ENCODE measurements around the gene LRRC3.

The LRRC3 gene

DNA sequence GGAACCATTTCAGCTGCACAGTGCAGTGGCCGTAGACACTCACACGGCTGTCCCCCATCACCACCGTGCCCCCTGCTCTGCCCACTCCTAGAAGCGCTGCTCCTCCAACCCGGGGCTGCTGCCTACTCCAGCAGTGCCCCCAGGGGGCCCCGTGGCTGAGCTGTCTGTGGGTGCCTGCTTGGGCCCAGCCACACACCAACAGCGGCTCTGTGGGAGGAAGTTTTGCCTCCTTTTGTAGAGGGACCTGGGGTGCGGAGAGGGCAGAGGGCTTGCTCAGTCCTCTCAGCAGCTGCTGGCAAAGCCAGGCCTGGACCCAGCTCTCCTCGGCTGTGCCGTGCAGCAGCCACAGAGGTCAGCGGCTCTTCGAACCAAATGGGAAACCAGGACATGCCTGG, 11.4 kb upstream of the LRRC3 start:
- H3K27ac ChIP-seq, result no peak overlapping the region

DNA sequence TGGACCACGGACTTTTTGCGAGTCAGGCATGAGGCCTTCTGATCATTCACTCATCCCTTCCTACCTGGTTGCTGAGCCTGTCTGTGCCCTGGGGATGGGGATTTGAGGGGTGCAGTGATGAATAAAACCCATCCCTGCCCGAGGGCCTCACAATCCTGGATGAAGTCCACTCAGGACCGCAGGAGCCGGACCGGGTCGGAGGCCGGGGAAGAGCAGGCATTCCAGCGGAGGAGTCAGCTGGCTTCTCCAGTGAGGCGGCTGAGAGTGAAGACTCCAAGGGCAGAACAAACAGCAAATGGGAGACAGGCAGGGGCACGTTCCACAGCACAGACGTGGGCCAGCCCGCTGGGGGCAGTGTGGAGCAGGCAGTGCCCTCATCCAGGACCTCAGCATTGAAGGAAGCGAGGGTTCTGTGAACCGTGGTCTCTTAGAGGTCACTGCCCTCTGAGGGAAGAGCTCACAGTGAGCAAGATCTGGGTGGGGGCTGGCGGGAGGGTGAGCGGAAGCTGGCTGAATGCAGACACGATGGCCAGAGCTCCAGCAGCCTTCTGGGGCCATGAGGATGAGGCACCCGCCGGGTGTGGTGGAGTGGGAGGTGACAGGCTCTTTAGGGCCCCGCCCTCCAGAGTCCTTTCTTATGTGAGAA, 10.9 kb upstream of the LRRC3 start:
- H3K4me3 ChIP-seq (ENCODE audit: low read depth, low read length), result no peak overlapping the region
- no peak for DNase-seq
- in situ Hi-C loops (cut with HindIII; ENCODE audit: low pct_ligation_motif_present, low sequenced_read_pairs), result no loop called here
- peaks cover 6% of the 10 kb centered on the region for H3K27me3 ChIP-seq (replicated peaks)
- TF ChIP-seq, protein P1, sequence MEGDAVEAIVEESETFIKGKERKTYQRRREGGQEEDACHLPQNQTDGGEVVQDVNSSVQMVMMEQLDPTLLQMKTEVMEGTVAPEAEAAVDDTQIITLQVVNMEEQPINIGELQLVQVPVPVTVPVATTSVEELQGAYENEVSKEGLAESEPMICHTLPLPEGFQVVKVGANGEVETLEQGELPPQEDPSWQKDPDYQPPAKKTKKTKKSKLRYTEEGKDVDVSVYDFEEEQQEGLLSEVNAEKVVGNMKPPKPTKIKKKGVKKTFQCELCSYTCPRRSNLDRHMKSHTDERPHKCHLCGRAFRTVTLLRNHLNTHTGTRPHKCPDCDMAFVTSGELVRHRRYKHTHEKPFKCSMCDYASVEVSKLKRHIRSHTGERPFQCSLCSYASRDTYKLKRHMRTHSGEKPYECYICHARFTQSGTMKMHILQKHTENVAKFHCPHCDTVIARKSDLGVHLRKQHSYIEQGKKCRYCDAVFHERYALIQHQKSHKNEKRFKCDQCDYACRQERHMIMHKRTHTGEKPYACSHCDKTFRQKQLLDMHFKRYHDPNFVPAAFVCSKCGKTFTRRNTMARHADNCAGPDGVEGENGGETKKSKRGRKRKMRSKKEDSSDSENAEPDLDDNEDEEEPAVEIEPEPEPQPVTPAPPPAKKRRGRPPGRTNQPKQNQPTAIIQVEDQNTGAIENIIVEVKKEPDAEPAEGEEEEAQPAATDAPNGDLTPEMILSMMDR (IDR thresholded peaks at IDR 0.05; ENCODE audit: low read depth, low read length, missing control alignments), result peak; percentile 27
- no peak overlapping the region for H3K27ac ChIP-seq
- no peaks in the 10 kb centered on the region for H3K36me3 ChIP-seq (replicated peaks)

More for the DNA sequence above, 11.4 kb upstream of the LRRC3 start:
- DNase-seq, result no peak
- no peaks in the 10 kb centered on the region for H3K36me3 ChIP-seq (replicated peaks)
- in situ Hi-C loops (cut with HindIII; ENCODE audit: low pct_ligation_motif_present, low sequenced_read_pairs), result no loop called here
- H3K27me3 ChIP-seq (replicated peaks), result peaks cover 6% of the 10 kb centered on the region
- no peak overlapping the region for H3K4me3 ChIP-seq (ENCODE audit: low read depth, low read length)
- TF ChIP-seq, protein P1 (IDR thresholded peaks at IDR 0.05; ENCODE audit: low read depth, low read length, missing control alignments), result no peak

DNA sequence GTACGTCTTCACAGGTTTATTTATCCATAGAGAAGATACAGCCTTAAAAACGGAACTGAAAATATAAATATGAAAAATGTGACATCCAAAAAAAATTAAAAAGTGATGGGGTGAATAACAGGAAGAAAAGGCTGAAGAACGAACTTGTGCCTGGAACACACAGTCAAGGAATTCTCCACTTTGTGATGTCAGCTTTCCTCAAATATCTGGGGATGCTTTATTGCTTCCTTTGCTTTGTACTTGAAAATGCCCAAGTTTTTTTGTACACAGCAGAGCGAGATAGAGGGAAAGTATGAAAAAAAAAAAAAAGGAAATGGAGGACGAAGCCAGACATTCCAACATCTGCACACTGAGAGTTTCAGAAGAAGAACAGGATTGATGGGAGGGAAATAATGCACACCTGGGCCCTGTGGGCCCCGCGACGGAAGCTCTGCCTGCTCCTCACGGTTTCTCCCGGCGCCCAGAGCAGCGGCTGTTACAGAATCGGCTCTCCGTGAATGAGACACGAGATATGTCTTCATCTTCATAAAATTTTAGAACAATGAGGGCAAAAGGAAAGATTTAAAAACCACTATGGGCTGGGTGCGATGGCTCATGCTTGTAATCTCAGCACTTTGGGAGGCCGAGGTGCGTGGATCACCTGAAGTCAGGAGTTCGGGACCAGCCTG, 10.0 kb upstream of the LRRC3 start:
- in situ Hi-C loops (cut with HindIII; ENCODE audit: low pct_ligation_motif_present, low sequenced_read_pairs), result no loop called here
- DNase-seq, result no peak
- no peak overlapping the region for H3K4me3 ChIP-seq (ENCODE audit: low read depth, low read length)

DNA sequence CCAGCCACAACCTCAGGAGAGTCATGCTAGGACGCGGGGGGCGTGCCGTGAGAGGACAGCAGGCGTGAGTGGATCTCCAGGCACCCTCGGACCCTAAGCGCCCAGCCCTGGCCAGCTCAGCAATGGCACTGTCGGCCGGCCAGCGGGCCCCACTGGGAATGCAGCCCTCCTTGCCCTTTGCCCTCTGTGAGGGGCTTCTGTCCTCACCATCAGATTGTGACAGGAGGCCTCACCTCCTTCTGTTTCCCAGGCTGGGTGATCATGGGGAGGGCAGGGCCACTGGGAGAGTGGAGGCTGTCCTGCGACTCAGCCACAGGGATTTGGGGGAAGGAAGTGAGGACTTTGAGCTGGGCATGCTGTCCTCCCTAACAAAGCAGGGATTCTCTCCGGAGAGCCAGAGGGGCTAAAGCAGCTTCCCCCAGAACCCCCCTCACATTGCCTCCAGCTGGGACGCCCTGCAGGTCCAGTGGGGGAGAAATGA, 6.6 kb upstream of the LRRC3 start:
- Histone ChIP-seq H3K4me3 (ENCODE audit: low read depth, low read length) (no peak overlapping the region), H3K27me3 (replicated peaks) (peaks cover 6% of the 10 kb centered on the region), H3K27ac (no peak overlapping the region), H3K36me3 (replicated peaks) (no peaks in the 10 kb centered on the region)
- no peak for DNase-seq
- in situ Hi-C loops (cut with HindIII; ENCODE audit: low pct_ligation_motif_present, low sequenced_read_pairs), result no loop called here
- TF ChIP-seq, protein P1 (IDR thresholded peaks at IDR 0.05; ENCODE audit: low read depth, low read length, missing control alignments), result no peak

More for the DNA sequence above, 10.0 kb upstream of the LRRC3 start:
- TF ChIP-seq, protein P1 (IDR thresholded peaks at IDR 0.05; ENCODE audit: low read depth, low read length, missing control alignments), result no peak
- peaks cover 6% of the 10 kb centered on the region for H3K27me3 ChIP-seq (replicated peaks)
- H3K27ac ChIP-seq, result no peak overlapping the region
- no peaks in the 10 kb centered on the region for H3K36me3 ChIP-seq (replicated peaks)

DNA sequence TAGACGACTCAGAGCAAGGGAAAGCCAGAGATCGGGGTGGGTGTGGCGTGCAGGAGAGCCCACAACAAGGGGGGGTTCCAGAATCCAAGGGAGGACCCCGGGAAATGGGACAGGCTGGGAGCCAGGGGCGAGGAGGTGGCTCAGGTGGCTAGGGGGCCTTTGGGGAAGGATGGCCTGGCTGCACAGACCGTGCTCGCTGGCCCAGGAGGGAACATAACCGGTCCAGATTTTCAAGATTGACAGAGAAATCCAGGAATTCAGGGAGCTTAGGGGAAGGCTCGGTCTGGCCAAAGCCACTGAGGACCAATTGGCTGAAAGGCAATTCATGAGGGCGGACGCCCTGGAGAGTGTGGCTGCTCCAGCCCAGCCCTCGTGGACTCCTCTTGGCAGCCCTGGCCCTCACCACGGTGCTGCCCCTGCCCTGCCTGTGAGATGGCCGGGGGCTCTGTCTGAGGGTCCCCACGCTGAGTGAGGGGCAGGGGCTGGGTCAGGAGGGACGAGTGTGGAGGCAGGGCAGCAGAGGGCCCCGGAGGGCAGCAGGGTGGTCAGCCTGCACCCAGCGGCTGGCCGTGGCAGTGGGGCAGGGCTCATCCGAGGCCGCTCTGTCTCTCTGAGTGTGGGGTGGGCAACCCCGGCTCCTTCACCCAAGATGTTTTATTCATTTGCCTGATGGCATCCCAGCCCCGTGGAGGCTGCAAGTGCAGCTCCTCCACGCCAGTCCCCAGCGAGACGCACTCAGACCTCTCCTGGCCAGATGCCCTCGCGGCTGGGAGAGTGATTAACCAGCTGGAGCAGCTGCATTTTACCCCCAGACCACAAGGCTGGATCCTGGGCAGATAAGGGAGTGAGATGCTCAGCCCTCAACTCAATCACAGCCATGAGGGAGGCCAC, 5.6 kb upstream of the LRRC3 start:
- DNase-seq, result no peak
- Histone ChIP-seq H3K27me3 (replicated peaks) (peaks cover 6% of the 10 kb centered on the region), H3K27ac (no peak overlapping the region), H3K36me3 (replicated peaks) (no peaks in the 10 kb centered on the region), H3K4me3 (ENCODE audit: low read depth, low read length) (no peak overlapping the region)
- TF ChIP-seq, protein P1 (IDR thresholded peaks at IDR 0.05; ENCODE audit: low read depth, low read length, missing control alignments), result no peak
- in situ Hi-C loops (cut with HindIII; ENCODE audit: low pct_ligation_motif_present, low sequenced_read_pairs), result no loop called here
